GM23338 (cell line): ENCODE data around the gene IFNG-AS1. TPM values are rescaled to one million over a fixed set of nuclear protein-coding genes. Genes with fewer than 3 reads are reported as not detected.
A peak's percentile ranks its signal among the peaks of the same experiment; 100 is the strongest.

ENCODE experiments used
- ATAC-seq: fragments of 200-7000 bp; cut with Tn5 transposase; 3 replicates; pipeline ENCODE4 v1.9.1; 2020
- DNase-seq: peaks from one replicate; pipeline ENCODE4 v3.0.0-alpha.2; 2015; ENCODE audit warnings: low spot score
- H2AFZ ChIP-seq: fragments of 200-600 bp; sonication (generic); 2 replicates; pipeline ENCODE4 v1.8.0; 2016; ENCODE audit warnings: antibody characterized with exemption, mild to moderate bottlenecking, moderate library complexity
- H3F3A ChIP-seq: fragments of 200-600 bp; sonication (generic); replicated peaks from 2 replicates; pipeline ENCODE4 v1.8.0; 2017; ENCODE audit warnings: antibody characterized with exemption, mixed run types, low read depth
- H3K27ac ChIP-seq: fragments of 200-600 bp; sonication (generic); 2 replicates; pipeline ENCODE4 v1.6.1; 2016; ENCODE audit warnings: low read depth
- H3K27me3 ChIP-seq: fragments of 200-600 bp; sonication (generic); 2 replicates; pipeline ENCODE4 v1.8.0; 2016; ENCODE audit warnings: mild to moderate bottlenecking, mixed run types, moderate library complexity; ENCODE audit not compliant: insufficient read depth
- H3K36me3 ChIP-seq: fragments of 200-600 bp; sonication (generic); 2 replicates; pipeline ENCODE4 v1.8.0; 2016; ENCODE audit warnings: mild to moderate bottlenecking; ENCODE audit not compliant: insufficient read depth
- H3K4me1 ChIP-seq: fragments of 200-600 bp; sonication (generic); 2 replicates; pipeline ENCODE4 v1.8.0; 2016; ENCODE audit warnings: mild to moderate bottlenecking, moderate library complexity; ENCODE audit not compliant: insufficient read depth
- H3K4me2 ChIP-seq: fragments of 200-600 bp; sonication (generic); 2 replicates; pipeline ENCODE4 v1.7.1; 2017; ENCODE audit warnings: mixed run types
- H3K4me3 ChIP-seq: fragments of 200-600 bp; sonication (generic); 2 replicates; pipeline ENCODE4 v1.6.1; 2016; ENCODE audit warnings: mixed run types
- H3K79me2 ChIP-seq: fragments of 200-600 bp; sonication (generic); replicated peaks from 2 replicates; pipeline ENCODE4 v1.8.0; 2017; ENCODE audit warnings: mild to moderate bottlenecking; ENCODE audit not compliant: insufficient read depth
- H3K9me2 ChIP-seq: fragments of 200-600 bp; sonication (generic); 2 replicates; pipeline ENCODE4 v1.8.0; 2017; ENCODE audit not compliant: insufficient read depth
- H4K20me1 ChIP-seq: fragments of 200-600 bp; sonication (generic); replicated peaks from 2 replicates; pipeline ENCODE4 v1.8.0; 2017; ENCODE audit warnings: mild to moderate bottlenecking; ENCODE audit not compliant: insufficient read depth
- H3K27ac Mint-ChIP-seq: 2 replicates; pipeline ENCODE4 v1.8.0; 2020; ENCODE audit warnings: inconsistent platforms, mild to moderate bottlenecking, moderate library complexity, mixed read lengths
- H3K27me3 Mint-ChIP-seq: 3 replicates; pipeline ENCODE4 v1.8.0; 2022; ENCODE audit warnings: low read depth, mild to moderate bottlenecking, moderate library complexity, mixed read lengths, inconsistent platforms; ENCODE audit not compliant: insufficient read depth, poor library complexity
- H3K36me3 Mint-ChIP-seq: 3 replicates; pipeline ENCODE4 v1.8.0; 2021; ENCODE audit warnings: low read depth, mild to moderate bottlenecking, inconsistent platforms, moderate library complexity, mixed read lengths
- H3K4me1 Mint-ChIP-seq: 3 replicates; pipeline ENCODE4 v1.8.0; 2020; ENCODE audit warnings: mild to moderate bottlenecking, inconsistent platforms, mixed read lengths
- H3K4me3 Mint-ChIP-seq: 3 replicates; pipeline ENCODE4 v1.8.0; 2021; ENCODE audit warnings: moderate library complexity, mild to moderate bottlenecking, inconsistent platforms, mixed read lengths
- H3K9me3 Mint-ChIP-seq: 3 replicates; pipeline ENCODE4 v1.8.0; 2020; ENCODE audit warnings: moderate library complexity, mild to moderate bottlenecking, inconsistent platforms, mixed read lengths
- ETS1 ChIP-seq: IDR thresholded peaks from 2 replicates; pipeline ENCODE4 v1.6.1; 2016; ENCODE audit warnings: antibody characterized with exemption
- EZH2 ChIP-seq: fragments of 200-600 bp; sonication (generic); IDR thresholded peaks from one replicate; pipeline ENCODE4 v1.8.0; 2017; ENCODE audit warnings: antibody characterized with exemption, mild to moderate bottlenecking, low read depth; ENCODE audit not compliant: unreplicated experiment
- POLR2AphosphoS5 ChIP-seq: IDR thresholded peaks from 2 replicates; pipeline ENCODE4 v1.6.1; 2016; ENCODE audit warnings: antibody characterized with exemption, low read depth
- REST ChIP-seq: IDR thresholded peaks from one replicate; pipeline ENCODE4 v1.6.1; 2018; ENCODE audit warnings: antibody characterized with exemption; ENCODE audit not compliant: unreplicated experiment
- ZNF331 ChIP-seq: fragments of 250-450 bp; sonication (Bioruptor Pico); IDR thresholded peaks from 2 replicates; pipeline ENCODE4 v1.5.0; 2020; ENCODE audit warnings: low read depth, mild to moderate bottlenecking, moderate library complexity
- polyA plus RNA-seq: library from polyadenylated mRNA; unstranded; fragments of >200 nt; fragmentation: Nextera tagmentation; extraction: Ambion mirVana; gene quantifications from 2 replicates; pipeline ENCODE4 v1.2.1, GENCODE V29; 2016
- total RNA-seq: library from RNA; depleted of rRNA; stranded (reverse); fragments of >200 nt; shearing (Covaris generic); gene quantifications from 2 replicates; pipeline ENCODE4 v1.2.3, GENCODE V29; 2014
- TF ChIP-seq, protein P1 (sequence below), 2 experiments: fragments of 200-600 bp in 1 of 2; sonication (generic) in 1 of 2; conservative IDR thresholded peaks; 2 replicates each; pipeline versions ENCODE4 v1.5.1 to v1.6.1; 2016 to 2017; ENCODE audit warnings: antibody characterized with exemption in 2 of 2, low read depth in 2 of 2, mild to moderate bottlenecking in 2 of 2, moderate library complexity in 1 of 2

Gene IFNG-AS1
- total and polyA plus RNA-seq, 2 experiments from 2014 or later = not detected

GRCh38 chr12:67969134-67969802 lies 20.0 kb upstream of the IFNG-AS1 start:
- Mint-ChIP-seq H3K36me3 (no peaks in the 10 kb centered on the region), H3K4me1 (no peaks in the 10 kb centered on the region), H3K4me3 (no peak overlapping the region), H3K27ac (no peak overlapping the region), H3K27me3 (peaks cover 2% of the 10 kb centered on the region), H3K9me3 (no peaks in the 10 kb centered on the region)
- H4K20me1 ChIP-seq = no peaks in the 10 kb centered on the region
- no peaks in the 10 kb centered on the region for H3K36me3 ChIP-seq
- H3K79me2 ChIP-seq = no peaks in the 10 kb centered on the region
- TF ChIP-seq ZNF331 = no peak
- no peak for TF ChIP-seq ETS1
- TF ChIP-seq REST = no peak
- TF ChIP-seq EZH2 = no peak
- peaks cover 3% of the 10 kb centered on the region; the same call in 1 of the 2 replicates for H3K9me2 ChIP-seq
- no peaks in the 10 kb centered on the region for H3K27me3 ChIP-seq
- H3F3A ChIP-seq = no peaks in the 10 kb centered on the region
- H3K4me3 ChIP-seq = no peak overlapping the region
- H2AFZ ChIP-seq = no peak overlapping the region
- H3K4me1 ChIP-seq = no peaks in the 10 kb centered on the region
- no peak overlapping the region for H3K4me2 ChIP-seq
- no peak overlapping the region for H3K27ac ChIP-seq
- ATAC-seq = no peak
- DNase-seq = no peak

- Histone ChIP-seq H3K36me3 (no peaks in the 10 kb centered on the region), H3K27me3 (no peaks in the 10 kb centered on the region), H3F3A (no peaks in the 10 kb centered on the region), H3K4me2 (no peak overlapping the region), H3K4me1 (no peaks in the 10 kb centered on the region), H2AFZ (no peak overlapping the region), H4K20me1 (no peaks in the 10 kb centered on the region), H3K4me3 (no peak overlapping the region), H3K9me2 (0 out of 2 replicates have a peak, but pooled peaks cover 7% of the 10 kb centered on the region), H3K79me2 (no peaks in the 10 kb centered on the region), H3K27ac (no peak overlapping the region)
- Mint-ChIP-seq H3K4me3 (no peak overlapping the region), H3K36me3 (no peaks in the 10 kb centered on the region), H3K27me3 (no peaks in the 10 kb centered on the region), H3K9me3 (no peaks in the 10 kb centered on the region; the same call in 2 of the 3 replicates), H3K4me1 (no peaks in the 10 kb centered on the region; the same call in 2 of the 3 replicates), H3K27ac (no peak overlapping the region)
- DNase-seq (no peak), ATAC-seq (no peak)
- no peak for TF ChIP-seq POLR2AphosphoS5
- TF ChIP-seq, protein P1, sequence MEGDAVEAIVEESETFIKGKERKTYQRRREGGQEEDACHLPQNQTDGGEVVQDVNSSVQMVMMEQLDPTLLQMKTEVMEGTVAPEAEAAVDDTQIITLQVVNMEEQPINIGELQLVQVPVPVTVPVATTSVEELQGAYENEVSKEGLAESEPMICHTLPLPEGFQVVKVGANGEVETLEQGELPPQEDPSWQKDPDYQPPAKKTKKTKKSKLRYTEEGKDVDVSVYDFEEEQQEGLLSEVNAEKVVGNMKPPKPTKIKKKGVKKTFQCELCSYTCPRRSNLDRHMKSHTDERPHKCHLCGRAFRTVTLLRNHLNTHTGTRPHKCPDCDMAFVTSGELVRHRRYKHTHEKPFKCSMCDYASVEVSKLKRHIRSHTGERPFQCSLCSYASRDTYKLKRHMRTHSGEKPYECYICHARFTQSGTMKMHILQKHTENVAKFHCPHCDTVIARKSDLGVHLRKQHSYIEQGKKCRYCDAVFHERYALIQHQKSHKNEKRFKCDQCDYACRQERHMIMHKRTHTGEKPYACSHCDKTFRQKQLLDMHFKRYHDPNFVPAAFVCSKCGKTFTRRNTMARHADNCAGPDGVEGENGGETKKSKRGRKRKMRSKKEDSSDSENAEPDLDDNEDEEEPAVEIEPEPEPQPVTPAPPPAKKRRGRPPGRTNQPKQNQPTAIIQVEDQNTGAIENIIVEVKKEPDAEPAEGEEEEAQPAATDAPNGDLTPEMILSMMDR (conservative IDR thresholded peaks at IDR 0.05; ENCODE audit: low read depth in 2 of 2) = peak in 1 of 2 experiments; percentile 24; a peak in 1 of 4 replicates
Measured at GRCh38 chr12:67977668-67978067, 11.6 kb upstream of the IFNG-AS1 start.
